PC-3 (cell line): ENCODE results near the gene PDPN. TPM values are rescaled to one million over a fixed set of nuclear protein-coding genes. Genes with fewer than 3 reads are reported as not detected.

ENCODE experiments used
- ATAC-seq: fragments of 200-7000 bp; cut with Tn5 transposase; 2 replicates; pipeline ENCODE4 v1.9.1; 2020; ENCODE audit warnings: mild to moderate bottlenecking, moderate library complexity
- BruUV-seq: library from RNA; stranded (reverse); fragments of 400-500 nt; replicated peaks from 2 replicates; lab custom pipeline; 2021; lab: Mats Ljungman, UMichigan
- CTCF ChIA-PET: fragments of 300-600 bp; sonication (Branson Sonifier 250); formaldehyde crosslinking; loops from one replicate; lab custom pipeline; 2022; ENCODE audit warnings: antibody characterized with exemption; lab: Charles Lee
- POLR2A ChIA-PET: fragments of 300-600 bp; sonication (Branson Sonifier 250); formaldehyde crosslinking; loops from one replicate; lab custom pipeline; 2022; ENCODE audit warnings: antibody characterized with exemption; ENCODE audit not compliant: unreplicated experiment; lab: Charles Lee
- DNase-seq: peaks from one replicate; pipeline ENCODE4 v3.0.0-alpha.2; 2015
- H2AFZ ChIP-seq: fragments of 300-600 bp; sonication (generic); 2 replicates; pipeline ENCODE4 v1.6.0; 2016; ENCODE audit warnings: antibody characterized with exemption, low read length
- H3F3A ChIP-seq: fragments of 300-600 bp; sonication (generic); one replicate; pipeline ENCODE4 v1.6.0; 2017; ENCODE audit warnings: antibody characterized with exemption, low read length, control low read depth, mild to moderate bottlenecking; ENCODE audit not compliant: unreplicated experiment
- H3K27ac ChIP-seq: fragments of 300-600 bp; sonication (generic); 2 replicates; pipeline ENCODE4 v1.5.1; 2016; ENCODE audit warnings: mild to moderate bottlenecking, low read length
- H3K27me3 ChIP-seq: fragments of 300-600 bp; sonication (generic); 2 replicates; pipeline ENCODE4 v1.6.1; 2016; ENCODE audit warnings: low read length, mixed read lengths
- H3K36me3 ChIP-seq: fragments of 300-600 bp; sonication (generic); 2 replicates; pipeline ENCODE4 v1.6.1; 2016; ENCODE audit warnings: low read depth, mixed run types, low read length, mixed read lengths
- H3K4me1 ChIP-seq: fragments of 300-600 bp; sonication (generic); 2 replicates; pipeline ENCODE4 v1.5.1; 2016; ENCODE audit warnings: low read length; ENCODE audit not compliant: insufficient read depth
- H3K4me2 ChIP-seq: fragments of 300-600 bp; sonication (generic); 2 replicates; pipeline ENCODE4 v1.6.0; 2016; ENCODE audit warnings: low read length
- H3K4me3 ChIP-seq: fragments of 300-600 bp; sonication (generic); 2 replicates; pipeline ENCODE4 v1.5.1; 2016; ENCODE audit warnings: mild to moderate bottlenecking, low read length, mixed read lengths
- H3K79me2 ChIP-seq: fragments of 300-600 bp; sonication (generic); 2 replicates; pipeline ENCODE4 v1.6.1; 2017; ENCODE audit warnings: low read length, mixed read lengths
- H3K9ac ChIP-seq: fragments of 300-600 bp; sonication (generic); 2 replicates; pipeline ENCODE4 v1.6.0; 2016; ENCODE audit warnings: mild to moderate bottlenecking, low read length
- H3K9me2 ChIP-seq: fragments of 300-600 bp; sonication (generic); replicated peaks from 2 replicates; pipeline ENCODE4 v1.6.1; 2016; ENCODE audit warnings: mixed run types, low read length, mixed read lengths
- H3K9me3 ChIP-seq: fragments of 300-600 bp; sonication (generic); 2 replicates; pipeline ENCODE4 v1.6.1; 2016; ENCODE audit warnings: low read length, mixed read lengths
- H4K20me1 ChIP-seq: fragments of 300-600 bp; sonication (generic); 2 replicates; pipeline ENCODE4 v1.6.1; 2016; ENCODE audit warnings: low read length, mixed read lengths
- CTCF ChIP-seq: fragments of 300-600 bp; sonication (generic); conservative IDR thresholded peaks from 2 replicates; pipeline ENCODE4 v1.5.1; 2017; ENCODE audit warnings: antibody characterized with exemption, low read depth, mild to moderate bottlenecking, low read length
- EZH2 ChIP-seq: fragments of 300-600 bp; sonication (generic); IDR thresholded peaks from one replicate; pipeline ENCODE4 v1.6.1; 2017; ENCODE audit warnings: antibody characterized with exemption, mild to moderate bottlenecking, low read length; ENCODE audit not compliant: unreplicated experiment
- EZH2phosphoT487 ChIP-seq: fragments of 300-600 bp; sonication (generic); IDR thresholded peaks from 2 replicates; pipeline ENCODE4 v1.6.1; 2018; ENCODE audit warnings: mild to moderate bottlenecking, antibody characterized with exemption, low read length, borderline replicate concordance
- intact Hi-C: fragments of 100-400 bp; cut with micrococcal nuclease; formaldehyde crosslinking; loops from 2 replicates; pipeline ENCODE4 v1.9.0; 2023
- total RNA-seq: library from RNA; depleted of rRNA; stranded (reverse); fragments of >200 nt; gene quantifications from 2 replicates; pipeline ENCODE4 v1.2.3, GENCODE V29; 2014

Gene PDPN
- total RNA-seq, 1 experiment from 2014 or later: 0.47 TPM

- BruUV-seq: no TSS peak
- no peaks in the 10 kb centered on the region for H3K79me2 ChIP-seq
- ChIA-PET CTCF (no interaction called here), POLR2A (no interaction called here)
- H3K27me3 ChIP-seq: no peaks in the 10 kb centered on the region
- no peaks in the 10 kb centered on the region for H3F3A ChIP-seq
- no peak for TF ChIP-seq CTCF
- TF ChIP-seq EZH2: no peak
- no peak for TF ChIP-seq EZH2phosphoT487
- ATAC-seq (no peak), DNase-seq (no peak)
- no peaks in the 10 kb centered on the region for H3K9me2 ChIP-seq
- H4K20me1 ChIP-seq: no peaks in the 10 kb centered on the region
- H3K4me2 ChIP-seq: no peak overlapping the region
- no peaks in the 10 kb centered on the region for H3K4me1 ChIP-seq
- H3K9ac ChIP-seq: no peak overlapping the region
- H3K36me3 ChIP-seq: no peaks in the 10 kb centered on the region
- no peaks in the 10 kb centered on the region for H3K9me3 ChIP-seq
- intact Hi-C loops: no loop called here
- H3K4me3 ChIP-seq: no peak overlapping the region
- no peak overlapping the region for H2AFZ ChIP-seq
- H3K27ac ChIP-seq: no peak overlapping the region
Measured at GRCh38 chr1:13619909-13620308, 36.3 kb downstream of the PDPN start.

GRCh38 chr1:13620825-13621224, 37.2 kb downstream of the PDPN start:
- no peak overlapping the region for H2AFZ ChIP-seq
- no peak overlapping the region for H3K4me2 ChIP-seq
- H3K9me2 ChIP-seq: no peaks in the 10 kb centered on the region
- H3K9ac ChIP-seq: no peak overlapping the region
- H3K9me3 ChIP-seq: no peaks in the 10 kb centered on the region
- BruUV-seq: no TSS peak
- H3F3A ChIP-seq: no peaks in the 10 kb centered on the region
- TF ChIP-seq EZH2: no peak
- no peak for TF ChIP-seq EZH2phosphoT487
- ATAC-seq: no peak
- no peaks in the 10 kb centered on the region for H4K20me1 ChIP-seq
- H3K36me3 ChIP-seq: no peaks in the 10 kb centered on the region
- ChIA-PET CTCF (no interaction called here), POLR2A (no interaction called here)
- no peak overlapping the region for H3K27ac ChIP-seq
- intact Hi-C loops: no loop called here
- H3K4me1 ChIP-seq: no peaks in the 10 kb centered on the region
- H3K79me2 ChIP-seq: no peaks in the 10 kb centered on the region
- no peak overlapping the region for H3K4me3 ChIP-seq
- no peaks in the 10 kb centered on the region for H3K27me3 ChIP-seq
- DNase-seq: no peak

- H3K27ac ChIP-seq: no peak overlapping the region
- no peaks in the 10 kb centered on the region for H4K20me1 ChIP-seq
- intact Hi-C loops: no loop called here
- no peak for DNase-seq
- H3K9me2 ChIP-seq: no peaks in the 10 kb centered on the region
- no peaks in the 10 kb centered on the region for H3K9me3 ChIP-seq
- no peak overlapping the region for H3K4me3 ChIP-seq
- no peak overlapping the region for H3K9ac ChIP-seq
- no peak for ATAC-seq
- H3K79me2 ChIP-seq: no peaks in the 10 kb centered on the region
- no peak overlapping the region for H2AFZ ChIP-seq
- H3F3A ChIP-seq: no peaks in the 10 kb centered on the region
- TF ChIP-seq EZH2 (no peak), CTCF (no peak), EZH2phosphoT487 (no peak)
- no TSS peak for BruUV-seq
- no peaks in the 10 kb centered on the region for H3K4me1 ChIP-seq
- H3K36me3 ChIP-seq: no peaks in the 10 kb centered on the region
- no peak overlapping the region for H3K4me2 ChIP-seq
- POLR2A ChIA-PET: no interaction called here
- H3K27me3 ChIP-seq: no peaks in the 10 kb centered on the region
- CTCF ChIA-PET: no interaction called here
Measured at GRCh38 chr1:13622446-13622845, 38.8 kb downstream of the PDPN start.
